ENCODE measurements around the gene TMEM271.

TMEM271 gene

DNA sequence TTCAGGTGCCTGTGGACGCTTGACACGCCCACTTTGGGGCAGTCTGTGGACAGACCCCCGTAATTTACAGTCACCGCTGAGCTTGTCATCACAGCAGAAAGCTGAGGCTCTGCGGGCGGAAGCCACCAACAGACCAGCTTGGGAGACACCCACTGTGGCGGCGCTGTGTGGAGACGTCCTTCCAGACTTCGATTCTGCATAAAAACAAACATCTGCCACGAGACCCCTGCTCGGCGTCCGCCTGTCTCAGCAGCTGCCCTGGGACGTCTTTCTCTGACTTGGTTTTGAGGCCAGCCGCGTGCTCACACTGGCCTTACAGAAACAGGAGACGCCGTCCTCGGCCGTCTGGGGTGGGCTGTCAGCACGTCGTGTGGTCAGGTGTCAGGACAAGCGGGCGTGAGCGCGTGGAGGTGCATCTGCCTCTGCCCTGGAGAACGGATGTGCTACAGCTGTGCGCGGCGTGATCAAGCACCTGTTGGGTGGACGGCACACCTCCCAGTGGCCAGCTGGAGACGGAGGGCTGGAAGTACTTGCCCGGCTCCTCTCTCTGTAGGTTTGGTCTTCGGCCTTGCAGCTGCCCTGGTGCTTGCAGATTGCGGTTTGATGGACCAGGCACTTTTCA lies 39.6 kb downstream of the TMEM271 start:
- no peak overlapping the region for H3K4me3 ChIP-seq (ENCODE audit: low read depth, low read length)
- TF ChIP-seq CTCF (IDR thresholded peaks at IDR 0.05; ENCODE audit: low read depth, low read length), result no peak

DNA sequence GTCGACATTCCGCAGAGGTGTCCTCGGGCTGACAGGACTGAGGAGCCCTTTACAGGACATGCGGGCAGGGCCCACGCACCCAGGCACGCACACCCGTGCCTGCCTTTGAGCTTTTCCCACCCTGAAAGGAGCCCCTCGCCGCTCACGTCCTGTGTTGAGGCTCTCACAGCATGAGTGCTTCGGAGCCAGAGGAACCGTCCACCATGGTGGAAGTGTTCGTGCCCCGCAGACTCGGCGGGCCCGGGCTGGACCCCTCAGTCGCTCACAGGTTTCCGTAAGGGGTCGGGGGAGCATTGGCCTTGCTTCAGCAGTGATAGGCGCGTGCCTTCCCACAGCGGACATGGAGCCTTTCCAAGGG lies 40.2 kb downstream of the TMEM271 start:
- H3K4me3 ChIP-seq (ENCODE audit: low read depth, low read length), result no peak overlapping the region
- TF ChIP-seq CTCF (IDR thresholded peaks at IDR 0.05; ENCODE audit: low read depth, low read length), result no peak

- H3K4me3 ChIP-seq (ENCODE audit: low read depth, low read length), result no peak overlapping the region
- TF ChIP-seq CTCF (IDR thresholded peaks at IDR 0.05; ENCODE audit: low read depth, low read length), result no peak
These were observed 40.7 kb downstream of the TMEM271 start for GRCh38 chr4:535181-535923.

- no peak overlapping the region for H3K4me3 ChIP-seq (ENCODE audit: low read depth, low read length)
- TF ChIP-seq CTCF (IDR thresholded peaks at IDR 0.05; ENCODE audit: low read depth, low read length), result no peak
These were observed 41.4 kb downstream of the TMEM271 start for GRCh38 chr4:534576-535151.

DNA sequence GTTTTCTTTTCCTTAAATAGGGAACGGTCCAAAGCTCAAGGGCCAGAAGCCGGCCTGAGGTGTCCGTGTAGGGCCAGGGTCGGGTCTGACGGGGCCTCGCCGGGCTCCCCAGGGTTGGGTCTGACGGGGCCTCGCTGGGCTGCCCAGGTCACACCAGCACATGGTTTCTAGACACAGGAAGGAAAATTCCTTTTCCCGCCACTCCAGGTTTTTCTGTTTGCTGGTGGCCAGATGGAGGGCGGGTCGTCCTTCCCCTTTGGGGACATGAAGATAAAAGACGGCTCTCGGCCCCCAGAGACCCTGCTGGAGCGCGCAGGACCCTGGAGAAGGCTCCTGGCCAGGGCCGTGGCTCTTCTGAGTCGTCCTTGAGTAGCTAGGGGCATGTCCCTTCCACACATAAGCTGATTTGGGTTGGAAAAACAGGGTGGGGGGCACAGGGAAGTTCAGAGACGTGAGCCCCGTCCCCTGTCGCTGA lies 42.0 kb downstream of the TMEM271 start:
- no peak overlapping the region for H3K4me3 ChIP-seq (ENCODE audit: low read depth, low read length)
- no peak for TF ChIP-seq CTCF (IDR thresholded peaks at IDR 0.05; ENCODE audit: low read depth, low read length)

- H3K4me3 ChIP-seq (ENCODE audit: low read depth, low read length), result no peak overlapping the region
- TF ChIP-seq CTCF (IDR thresholded peaks at IDR 0.05; ENCODE audit: low read depth, low read length), result no peak
These were observed 42.6 kb downstream of the TMEM271 start for GRCh38 chr4:533318-534100.
